NCI-H82 treated with DMSO at 0.1 percent for 48 hours (cell line): ENCODE results near the gene NEK5.
"Not testable (repeated sequence)": the region's sequence is repeated elsewhere in the genome, so short reads cannot be mapped to it uniquely, and the experiment has no call there.

Experiments
- DNase-seq: peaks from one replicate; lab custom pipeline; 2025; ENCODE audit not compliant: unreplicated experiment; lab: John Stamatoyannopoulos, UW

The NEK5 gene

DNA sequence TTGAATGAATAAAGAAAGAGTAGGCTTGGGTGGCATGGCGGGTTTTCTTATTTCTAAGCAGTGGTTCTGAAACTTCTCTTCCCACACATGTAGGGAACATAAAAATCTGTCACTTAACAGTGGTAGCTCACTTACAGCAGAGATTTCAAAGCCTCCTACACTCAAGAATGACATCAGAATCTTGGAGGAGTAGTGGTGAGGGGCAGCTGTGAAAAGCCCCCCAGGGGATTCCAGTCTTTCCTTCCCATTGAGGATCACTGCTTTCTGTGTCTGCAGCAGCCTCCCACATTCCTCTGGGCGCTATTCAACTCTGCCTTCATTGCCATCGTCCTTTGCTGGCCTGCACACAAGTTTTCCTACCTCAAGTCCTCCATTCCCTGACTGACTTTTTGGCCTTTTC, 8.6 kb upstream of the NEK5 start:
- DNase-seq, result no peak

DNA sequence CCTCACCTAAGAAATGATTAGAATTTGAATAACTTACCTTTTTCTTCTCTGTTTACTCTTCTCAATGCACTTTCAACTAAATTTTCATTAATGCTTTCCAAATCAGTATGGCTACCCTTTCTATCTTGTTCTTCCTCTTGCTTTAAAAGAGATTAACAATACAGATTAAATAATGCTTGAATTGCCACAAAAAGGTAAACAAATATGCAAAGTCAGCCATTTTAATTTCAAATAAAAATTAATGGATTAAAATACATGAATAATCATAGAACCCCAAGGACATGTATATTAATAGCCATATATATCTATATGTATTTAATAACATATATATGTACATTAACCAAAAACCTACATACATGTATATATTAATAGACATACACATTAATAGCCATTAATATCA, 7.9 kb upstream of the NEK5 start:
- DNase-seq, result no peak

GRCh38 chr13:52130641-52131040, 1.8 kb upstream of the NEK5 start:
- DNase-seq, result no peak

GRCh38 chr13:52127783-52128702, 830 bp downstream of the NEK5 start:
- DNase-seq, result peak; percentile 63

DNA sequence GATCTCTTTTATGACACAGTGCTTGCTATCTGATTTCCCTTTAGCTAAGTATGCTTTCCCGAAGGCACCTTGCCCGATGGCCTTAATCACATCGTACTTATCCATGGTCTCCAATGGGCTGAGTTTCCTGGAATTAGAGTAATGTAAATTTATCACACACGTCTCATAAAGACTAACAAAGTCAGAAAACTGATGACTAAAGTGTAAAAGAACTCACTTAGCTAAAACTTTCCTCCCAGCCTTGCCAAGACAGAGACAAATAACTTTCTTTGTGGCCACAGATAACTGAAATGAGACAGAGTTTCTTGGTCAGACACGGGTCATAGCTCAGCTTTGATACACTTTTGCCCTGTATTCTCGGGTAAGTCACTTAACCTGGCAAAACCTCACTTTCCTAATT, 1.5 kb downstream of the NEK5 start:
- no peak for DNase-seq

GRCh38 chr13:52125547-52125946, 3.3 kb downstream of the NEK5 start:
- DNase-seq, result no peak

DNA sequence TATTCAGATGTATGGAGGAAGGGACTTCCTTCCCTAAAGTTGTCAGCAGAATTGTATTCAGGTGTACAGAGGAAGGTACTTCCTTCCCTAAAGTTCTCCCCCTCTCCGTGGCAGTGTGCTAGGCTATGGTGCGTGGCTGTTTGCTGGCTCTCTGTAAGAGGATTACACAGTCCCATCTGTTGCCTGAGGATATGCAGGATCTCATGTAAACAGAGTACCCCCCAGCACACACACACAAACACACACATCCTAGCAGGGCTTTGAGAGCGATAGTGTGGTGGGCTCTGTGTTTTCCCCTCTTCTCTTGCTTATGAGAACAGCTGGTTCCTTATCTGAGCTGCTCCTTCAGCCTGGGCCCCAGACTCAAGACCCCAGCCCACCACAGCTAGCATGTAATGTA, 10.3 kb downstream of the NEK5 start:
- peak; percentile 99 for DNase-seq

DNA sequence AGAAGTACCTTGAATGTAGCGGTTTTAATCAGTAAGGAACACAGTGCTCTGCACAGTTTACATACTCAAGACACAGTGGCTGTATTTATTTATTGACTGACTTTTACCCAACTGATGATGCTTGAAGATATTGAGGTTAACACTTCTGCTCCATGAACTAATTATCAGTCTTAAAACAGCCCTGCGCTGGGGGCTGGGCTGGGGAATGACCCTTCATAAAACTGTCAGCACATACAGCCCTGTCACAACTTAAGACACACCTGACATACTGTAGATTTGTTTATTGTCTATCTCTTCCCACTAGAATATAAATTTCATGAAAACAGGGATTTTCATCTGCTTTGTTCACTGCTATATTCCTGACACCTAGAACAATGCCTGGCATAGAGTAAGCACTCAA, 10.8 kb downstream of the NEK5 start:
- DNase-seq, result peak; percentile 64

DNA sequence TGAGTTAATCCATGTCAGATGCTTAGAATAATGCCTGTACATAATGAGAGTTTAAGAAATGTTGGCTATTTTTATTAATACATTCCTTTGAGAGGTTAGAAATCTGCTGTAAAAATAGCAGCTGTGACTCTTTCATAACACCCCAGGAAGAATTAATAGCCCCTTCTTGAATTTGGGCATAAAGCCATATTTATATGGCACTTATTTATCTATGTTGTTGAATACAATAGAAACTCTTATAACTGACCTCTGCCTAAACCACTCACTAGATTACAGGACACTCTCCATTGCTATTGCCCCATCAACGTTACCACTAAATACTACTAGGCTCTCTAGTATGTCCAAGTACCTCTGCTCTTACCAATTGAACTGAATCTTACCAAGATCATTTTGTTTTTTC, 16.3 kb downstream of the NEK5 start:
- DNase-seq, result no peak

- DNase-seq, result no peak
Measured at GRCh38 chr13:52109116-52109670, 19.7 kb downstream of the NEK5 start.

DNA sequence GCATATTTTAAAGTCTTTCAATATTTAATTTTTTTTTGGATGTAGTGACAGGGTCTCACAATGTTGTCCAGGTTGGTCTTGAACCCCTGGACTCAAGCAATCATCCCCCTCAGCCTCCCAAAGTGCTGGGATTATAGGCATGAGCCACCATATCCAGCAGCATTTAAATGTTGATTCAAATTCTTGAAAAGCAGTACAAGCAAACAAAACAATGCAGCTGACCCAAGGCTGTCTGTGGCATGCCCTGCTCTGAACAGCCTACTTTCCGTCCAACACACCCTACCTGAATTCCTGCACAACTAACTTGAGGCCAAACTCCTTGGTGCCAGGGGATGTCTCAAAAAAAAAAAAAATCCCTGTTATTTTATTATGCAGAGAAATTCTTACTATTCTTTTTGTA, 23.0 kb downstream of the NEK5 start:
- no peak for DNase-seq

DNA sequence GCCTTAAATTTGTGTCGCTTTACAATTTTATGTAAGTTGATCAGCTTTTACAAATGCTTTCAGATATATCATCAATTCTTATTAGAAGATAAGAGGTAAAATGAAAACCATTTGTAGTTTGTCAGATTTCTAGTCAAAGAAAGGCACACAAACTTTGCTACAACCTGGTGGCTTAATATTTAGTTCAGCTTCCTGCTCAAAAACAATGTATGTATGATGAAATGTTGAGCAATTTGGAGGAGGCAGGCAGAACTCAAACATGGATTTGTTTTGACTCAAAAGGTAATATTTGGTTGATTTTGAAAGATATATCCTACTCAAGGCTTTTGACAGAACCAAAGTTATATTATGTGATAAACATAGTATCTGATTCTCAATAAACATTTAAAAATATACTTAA, 24.2 kb downstream of the NEK5 start:
- DNase-seq, result no peak

GRCh38 chr13:52103386-52103785, 25.5 kb downstream of the NEK5 start:
- DNase-seq, result no peak

DNA sequence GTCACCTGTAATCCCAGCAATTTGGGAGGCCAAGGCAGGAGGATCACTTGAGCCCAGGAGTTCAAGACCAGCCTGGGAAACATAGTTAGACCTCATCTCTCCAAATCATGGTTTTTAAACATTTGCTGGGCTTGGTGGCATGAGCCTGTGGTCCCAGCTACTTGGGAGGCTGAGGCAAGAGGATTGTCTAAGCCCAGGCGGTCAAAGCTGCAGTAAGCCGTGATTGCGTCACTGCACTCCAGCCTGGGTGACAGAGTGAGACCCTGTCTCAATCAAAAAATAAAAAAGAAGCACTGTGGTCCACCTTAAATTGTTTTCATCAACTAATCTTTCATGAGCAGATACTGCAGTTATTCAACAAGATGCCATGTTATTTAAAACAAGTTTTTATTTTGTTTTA, 26.4 kb downstream of the NEK5 start:
- DNase-seq, result not testable (repeated sequence)

- DNase-seq, result no peak
Measured at GRCh38 chr13:52097197-52097596, 31.7 kb downstream of the NEK5 start.

DNA sequence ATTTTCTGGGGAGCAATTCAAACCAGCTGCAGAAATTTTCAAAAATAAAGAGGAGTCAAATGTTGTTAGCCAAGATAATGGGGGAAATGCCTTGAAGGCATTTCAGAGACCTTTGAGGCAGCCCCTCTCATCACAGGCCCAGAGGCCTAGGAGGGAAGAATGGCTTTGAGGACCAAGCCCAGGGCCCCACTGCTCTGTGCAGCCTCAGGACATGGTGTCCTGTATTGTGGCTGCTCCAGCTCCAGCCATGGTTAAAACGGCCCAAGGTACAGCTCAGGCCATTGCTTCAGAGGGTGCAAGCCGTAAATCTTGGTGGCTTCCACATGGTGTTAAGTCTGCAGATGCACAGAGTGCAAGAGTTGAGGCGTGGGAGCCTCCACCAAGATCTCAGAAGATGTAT, 32.1 kb downstream of the NEK5 start:
- no peak for DNase-seq

- no peak for DNase-seq
Measured at GRCh38 chr13:52096062-52096461, 32.8 kb downstream of the NEK5 start.

GRCh38 chr13:52092087-52092486, 36.8 kb downstream of the NEK5 start:
- DNase-seq, result no peak

- DNase-seq, result no peak
Measured at GRCh38 chr13:52091473-52091872, 37.4 kb downstream of the NEK5 start.

- DNase-seq, result no peak
Measured at GRCh38 chr13:52085421-52085820, 43.5 kb downstream of the NEK5 start.

DNA sequence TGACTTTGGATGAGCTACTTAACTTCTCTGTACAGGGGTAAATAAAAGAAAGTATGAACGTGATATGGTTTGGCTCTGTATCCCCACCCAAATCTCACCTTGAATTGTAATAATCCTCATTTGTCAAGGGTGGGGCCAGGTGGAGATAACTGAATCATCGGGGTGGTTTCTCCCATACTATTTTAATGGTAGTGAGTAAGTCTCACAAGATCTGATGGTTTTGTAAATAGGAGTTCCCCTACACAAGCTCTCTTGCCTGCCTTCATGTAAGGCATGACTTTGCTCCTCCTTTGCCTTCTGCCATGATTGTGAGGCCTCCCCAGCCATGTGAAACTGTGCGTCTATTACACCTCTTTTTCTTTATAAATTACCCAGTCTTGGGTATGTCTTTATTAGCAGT, 43.9 kb downstream of the NEK5 start:
- not testable (repeated sequence) for DNase-seq

DNA sequence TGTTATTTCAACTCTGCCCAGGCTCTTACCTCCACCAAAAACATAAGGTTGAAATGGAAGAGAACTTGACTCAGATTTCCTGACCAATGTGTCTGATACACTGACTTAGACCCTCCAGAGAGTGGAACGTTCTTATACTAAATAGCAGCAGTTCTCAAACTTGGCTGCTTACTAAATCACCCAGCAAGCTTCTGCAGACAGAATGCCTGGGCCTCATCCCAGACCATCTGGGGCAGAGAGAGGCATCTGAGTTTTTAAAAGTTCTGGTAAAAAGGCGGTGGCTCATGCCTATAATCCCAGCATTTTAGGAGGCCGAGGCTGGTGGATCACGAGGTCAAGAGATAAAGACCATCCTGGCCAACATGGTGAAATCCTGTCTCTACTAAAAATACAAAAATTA, 46.3 kb downstream of the NEK5 start:
- DNase-seq, result no peak

DNA sequence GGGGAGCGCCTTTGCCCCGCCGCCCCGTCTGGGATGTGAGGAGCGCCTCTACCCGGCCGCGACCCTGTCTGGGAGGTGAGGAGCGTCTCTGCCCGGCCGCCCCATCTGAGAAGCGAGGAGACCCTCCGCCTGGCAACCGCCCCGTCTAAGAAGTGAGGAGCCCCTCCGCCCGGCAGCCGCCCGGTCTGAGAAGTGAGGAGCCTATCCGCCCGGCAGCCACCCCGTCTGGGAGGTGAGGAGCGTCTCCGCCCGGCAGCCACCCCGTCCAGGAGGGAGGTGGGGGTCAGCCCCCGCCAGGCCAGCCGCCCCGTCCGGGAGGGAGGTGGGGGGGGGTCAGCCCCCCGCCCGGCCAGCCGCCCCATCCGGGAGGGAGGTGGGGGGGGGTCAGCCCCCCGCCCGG, 49.0 kb downstream of the NEK5 start:
- DNase-seq, result not testable (repeated sequence)
